GM18858 (cell line): ENCODE data around the gene FAM118B.

Experiments used
- ATAC-seq: cut with Tn5 transposase; IDR thresholded peaks from one replicate; pipeline ENCODE4 v1.9.1; 2021; ENCODE audit not compliant: unreplicated experiment

FAM118B gene

GRCh38 chr11:126268361-126268707 lies 56.8 kb downstream of the FAM118B start:
- no peak for ATAC-seq

- ATAC-seq: peak; percentile 96
Observed at GRCh38 chr11:126268708-126269579, 57.4 kb downstream of the FAM118B start, which contains the start of the genes FOXRED1 and SRPRA. FOXRED1 (plus strand) TSS chr11:126269154; CDS start chr11:126269207, 53 bp downstream. SRPRA (minus strand) TSS chr11:126268895; CDS start chr11:126268804, 91 bp downstream.

- ATAC-seq: no peak
Observed at GRCh38 chr11:126277322-126277721, 65.7 kb downstream of the FAM118B start.

- ATAC-seq: no peak
Observed at GRCh38 chr11:126277780-126278179, 66.2 kb downstream of the FAM118B start.

GRCh38 chr11:126279191-126279590 lies 67.6 kb downstream of the FAM118B start:
- ATAC-seq: no peak

- ATAC-seq: no peak
Observed at GRCh38 chr11:126280595-126280994, 69.0 kb downstream of the FAM118B start.

GRCh38 chr11:126281245-126281644 lies 69.7 kb downstream of the FAM118B start:
- ATAC-seq: no peak

GRCh38 chr11:126281666-126282175 lies 70.1 kb downstream of the FAM118B start:
- no peak for ATAC-seq

GRCh38 chr11:126282361-126282735 lies 70.8 kb downstream of the FAM118B start:
- ATAC-seq: no peak

GRCh38 chr11:126282736-126283591 lies 71.4 kb downstream of the FAM118B start, which contains the start of gene TIRAP:
TIRAP (plus strand) TSS chr11:126283093; CDS start chr11:126290895, 7,802 bp downstream.
- peak; percentile 37 for ATAC-seq

GRCh38 chr11:126284829-126285228 lies 73.2 kb downstream of the FAM118B start:
- peak; percentile 56 for ATAC-seq

GRCh38 chr11:126288237-126288636 lies 76.7 kb downstream of the FAM118B start:
- no peak for ATAC-seq

- no peak for ATAC-seq
Observed at GRCh38 chr11:126290887-126291286, 79.3 kb downstream of the FAM118B start.

- no peak for ATAC-seq
Observed at GRCh38 chr11:126293726-126294125, 82.1 kb downstream of the FAM118B start.

- ATAC-seq: no peak
Observed at GRCh38 chr11:126297004-126297403, 85.4 kb downstream of the FAM118B start.

GRCh38 chr11:126303623-126304456 lies 92.3 kb downstream of the FAM118B start, which contains the start of gene DCPS:
DCPS (plus strand) TSS chr11:126304060; CDS start chr11:126304081, 21 bp downstream.
- ATAC-seq: peak; percentile 74

GRCh38 chr11:126304457-126305075 lies 93.0 kb downstream of the FAM118B start:
- ATAC-seq: no peak

GRCh38 chr11:126305699-126306098 lies 94.1 kb downstream of the FAM118B start:
- peak; percentile 43 for ATAC-seq

GRCh38 chr11:126307706-126308105 lies 96.1 kb downstream of the FAM118B start:
- ATAC-seq: no peak

GRCh38 chr11:126308271-126308671 lies 96.7 kb downstream of the FAM118B start:
- no peak for ATAC-seq
